WTC11 (cell line): ENCODE data around the gene UGT8.

ENCODE experiments used
- AR ChIP-seq: fragments of 250-450 bp; sonication (Bioruptor Pico); IDR thresholded peaks from 2 replicates; pipeline ENCODE4 v1.9.0; 2021; ENCODE audit warnings: mild to moderate bottlenecking
- CTCF ChIP-seq: fragments of 200-600 bp; IDR thresholded peaks from 2 replicates; pipeline ENCODE4 v1.8.0; 2022; ENCODE audit warnings: antibody characterized with exemption
- E2F1 ChIP-seq: sonication (generic); formaldehyde crosslinking; IDR thresholded peaks from 2 replicates; pipeline ENCODE4 v1.8.0; 2022; ENCODE audit warnings: mild to moderate bottlenecking, missing genetic modification reagents
- GABPB1 ChIP-seq: sonication (generic); formaldehyde crosslinking; IDR thresholded peaks from 2 replicates; pipeline ENCODE4 v1.8.1; 2023; ENCODE audit warnings: mild to moderate bottlenecking, missing genetic modification reagents
- IRF2 ChIP-seq: sonication (generic); formaldehyde crosslinking; IDR thresholded peaks from 2 replicates; pipeline ENCODE4 v1.8.0; 2022; ENCODE audit warnings: low read depth, missing genetic modification reagents, borderline replicate concordance
- MAX ChIP-seq: sonication (generic); formaldehyde crosslinking; IDR thresholded peaks from 2 replicates; pipeline ENCODE4 v1.8.0; 2022; ENCODE audit warnings: mild to moderate bottlenecking, missing genetic modification reagents
- USF1 ChIP-seq: sonication (generic); formaldehyde crosslinking; IDR thresholded peaks from 2 replicates; pipeline ENCODE4 v1.8.0; 2022; ENCODE audit warnings: mild to moderate bottlenecking, missing genetic modification reagents
- USF2 ChIP-seq: sonication (generic); formaldehyde crosslinking; IDR thresholded peaks from 2 replicates; pipeline ENCODE4 v1.8.1; 2023; ENCODE audit warnings: mild to moderate bottlenecking, missing genetic modification reagents, moderate library complexity
- ZSCAN18 ChIP-seq: fragments of 250-450 bp; sonication (Bioruptor Pico); IDR thresholded peaks from 2 replicates; pipeline ENCODE4 v2.1.2; 2022; ENCODE audit warnings: mild to moderate bottlenecking, moderate library complexity
- TF ChIP-seq, protein P1 (sequence below): sonication (generic); formaldehyde crosslinking; IDR thresholded peaks from 2 replicates; pipeline ENCODE4 v1.8.1; 2022; ENCODE audit warnings: missing genetic modification reagents, borderline replicate concordance
- TF ChIP-seq, protein P2 (sequence below): sonication (generic); formaldehyde crosslinking; conservative IDR thresholded peaks from 2 replicates; pipeline ENCODE4 v1.8.1; 2023; ENCODE audit warnings: mild to moderate bottlenecking, low read depth, missing genetic modification reagents, moderate library complexity

DNA sequence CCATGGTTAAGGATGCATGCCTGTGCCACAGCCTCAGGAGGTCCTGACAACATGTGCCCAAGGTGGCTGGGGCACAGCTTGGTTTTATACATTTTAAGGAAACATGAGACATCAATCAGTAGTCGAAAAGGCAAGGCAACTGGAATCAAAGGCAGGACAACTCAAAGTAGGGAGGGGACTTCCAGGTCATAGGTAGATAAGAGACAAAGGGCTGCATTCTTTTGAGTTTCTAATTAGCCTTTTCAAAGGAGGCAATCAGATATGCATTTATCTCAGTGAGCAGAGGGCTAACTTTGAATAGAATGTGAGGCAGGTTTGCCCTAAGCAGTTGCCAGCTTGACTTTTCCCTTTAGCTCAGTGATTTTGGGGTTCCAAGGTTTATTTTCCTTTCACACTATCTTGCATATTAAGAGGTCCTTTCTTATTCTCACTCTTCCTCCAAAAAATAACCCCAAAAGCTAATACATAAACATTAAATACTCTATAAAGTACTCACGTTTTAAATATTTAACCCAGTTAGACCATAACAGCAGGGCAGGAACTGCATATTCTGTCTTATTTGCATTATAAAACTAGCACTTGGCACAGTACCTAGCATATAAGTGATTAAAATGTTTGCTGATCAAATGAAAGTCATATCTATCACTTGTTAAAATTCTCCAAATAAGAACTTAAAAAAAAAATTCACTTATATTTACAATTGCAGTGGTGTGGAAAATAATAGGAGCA is 36.3 kb upstream of the UGT8 start:
- TF ChIP-seq MAX (no peak), ZSCAN18 (CRISPR knock-in tag) (no peak), CTCF (no peak), USF1 (CRISPR knock-in tag) (no peak), IRF2 (CRISPR knock-in tag) (no peak), GABPB1 (no peak), AR (CRISPR knock-in tag) (no peak), USF2 (CRISPR knock-in tag) (no peak), E2F1 (CRISPR knock-in tag) (no peak)
- TF ChIP-seq, protein P1, sequence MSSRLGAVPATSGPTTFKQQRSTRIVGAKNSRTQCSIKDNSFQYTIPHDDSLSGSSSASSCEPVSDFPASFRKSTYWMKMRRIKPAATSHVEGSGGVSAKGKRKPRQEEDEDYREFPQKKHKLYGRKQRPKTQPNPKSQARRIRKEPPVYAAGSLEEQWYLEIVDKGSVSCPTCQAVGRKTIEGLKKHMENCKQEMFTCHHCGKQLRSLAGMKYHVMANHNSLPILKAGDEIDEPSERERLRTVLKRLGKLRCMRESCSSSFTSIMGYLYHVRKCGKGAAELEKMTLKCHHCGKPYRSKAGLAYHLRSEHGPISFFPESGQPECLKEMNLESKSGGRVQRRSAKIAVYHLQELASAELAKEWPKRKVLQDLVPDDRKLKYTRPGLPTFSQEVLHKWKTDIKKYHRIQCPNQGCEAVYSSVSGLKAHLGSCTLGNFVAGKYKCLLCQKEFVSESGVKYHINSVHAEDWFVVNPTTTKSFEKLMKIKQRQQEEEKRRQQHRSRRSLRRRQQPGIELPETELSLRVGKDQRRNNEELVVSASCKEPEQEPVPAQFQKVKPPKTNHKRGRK (CRISPR knock-in tag), result no peak
- TF ChIP-seq, protein P2, sequence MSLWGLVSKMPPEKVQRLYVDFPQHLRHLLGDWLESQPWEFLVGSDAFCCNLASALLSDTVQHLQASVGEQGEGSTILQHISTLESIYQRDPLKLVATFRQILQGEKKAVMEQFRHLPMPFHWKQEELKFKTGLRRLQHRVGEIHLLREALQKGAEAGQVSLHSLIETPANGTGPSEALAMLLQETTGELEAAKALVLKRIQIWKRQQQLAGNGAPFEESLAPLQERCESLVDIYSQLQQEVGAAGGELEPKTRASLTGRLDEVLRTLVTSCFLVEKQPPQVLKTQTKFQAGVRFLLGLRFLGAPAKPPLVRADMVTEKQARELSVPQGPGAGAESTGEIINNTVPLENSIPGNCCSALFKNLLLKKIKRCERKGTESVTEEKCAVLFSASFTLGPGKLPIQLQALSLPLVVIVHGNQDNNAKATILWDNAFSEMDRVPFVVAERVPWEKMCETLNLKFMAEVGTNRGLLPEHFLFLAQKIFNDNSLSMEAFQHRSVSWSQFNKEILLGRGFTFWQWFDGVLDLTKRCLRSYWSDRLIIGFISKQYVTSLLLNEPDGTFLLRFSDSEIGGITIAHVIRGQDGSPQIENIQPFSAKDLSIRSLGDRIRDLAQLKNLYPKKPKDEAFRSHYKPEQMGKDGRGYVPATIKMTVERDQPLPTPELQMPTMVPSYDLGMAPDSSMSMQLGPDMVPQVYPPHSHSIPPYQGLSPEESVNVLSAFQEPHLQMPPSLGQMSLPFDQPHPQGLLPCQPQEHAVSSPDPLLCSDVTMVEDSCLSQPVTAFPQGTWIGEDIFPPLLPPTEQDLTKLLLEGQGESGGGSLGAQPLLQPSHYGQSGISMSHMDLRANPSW (CRISPR knock-in tag), result no peak
